Activated CD4-positive, alpha-beta T cell treated with anti-CD3 and anti-CD28 coated beads, Interleukin-2, amount 50 U/mL, for 16 hours (primary cell): ENCODE measurements around the gene ABCA13.
A peak's percentile ranks its signal among the peaks of the same experiment; 100 is the strongest.
"Not testable (repeated sequence)": the region's sequence is repeated elsewhere in the genome, so short reads cannot be mapped to it uniquely, and the experiment has no call there.

Source experiments
- DNase-seq: peaks from one replicate; pipeline ENCODE4 v3.0.0-alpha.2; 2020

The ABCA13 gene

DNA sequence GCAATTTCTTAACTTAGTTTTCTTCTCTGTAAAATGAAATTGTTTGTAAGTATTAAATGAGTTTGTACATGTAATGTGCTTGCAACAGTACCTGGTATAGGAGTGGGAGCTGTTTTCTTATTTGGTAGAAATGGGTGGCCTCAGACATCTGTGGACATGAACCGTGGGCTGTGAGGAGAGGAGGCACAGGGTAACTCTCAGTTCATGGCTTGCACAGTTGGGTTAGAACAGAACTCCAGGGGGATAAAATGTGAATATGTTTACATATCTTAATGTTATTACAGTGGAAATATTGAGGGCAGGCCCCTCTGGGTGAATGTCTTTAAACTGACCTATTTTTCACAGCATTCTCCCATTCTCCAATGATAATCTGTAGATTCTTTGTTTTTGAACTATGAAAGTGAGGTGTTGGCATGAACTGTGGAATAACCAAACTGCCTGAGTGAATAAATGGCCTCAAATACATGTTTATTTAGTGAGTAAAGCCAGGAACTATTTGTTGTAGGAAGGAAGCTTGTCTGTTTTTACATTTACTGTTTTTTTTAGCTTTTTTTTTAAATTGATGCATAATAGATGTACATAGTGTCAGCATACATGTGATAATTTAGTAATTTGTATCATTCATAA, 2.6 kb downstream of the ABCA13 start:
- DNase-seq = no peak

DNA sequence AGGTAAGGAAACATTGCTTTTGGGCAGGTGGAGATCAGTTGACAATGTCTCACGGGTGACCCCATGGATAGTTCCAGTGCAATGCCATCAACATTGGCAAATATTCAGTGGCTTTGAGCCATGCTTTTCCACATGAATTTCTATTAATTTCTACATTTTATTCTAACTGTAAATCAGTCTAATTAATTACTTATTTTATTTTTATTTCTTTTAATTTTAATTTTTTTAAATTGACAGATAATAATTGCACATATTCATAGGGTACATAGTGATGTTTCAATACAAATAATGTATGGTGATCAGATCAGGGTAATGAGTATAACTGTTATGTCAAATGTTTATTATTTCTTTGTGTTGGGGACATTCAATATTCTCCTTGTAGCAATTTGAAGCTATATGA, 3.8 kb downstream of the ABCA13 start:
- DNase-seq = no peak

DNA sequence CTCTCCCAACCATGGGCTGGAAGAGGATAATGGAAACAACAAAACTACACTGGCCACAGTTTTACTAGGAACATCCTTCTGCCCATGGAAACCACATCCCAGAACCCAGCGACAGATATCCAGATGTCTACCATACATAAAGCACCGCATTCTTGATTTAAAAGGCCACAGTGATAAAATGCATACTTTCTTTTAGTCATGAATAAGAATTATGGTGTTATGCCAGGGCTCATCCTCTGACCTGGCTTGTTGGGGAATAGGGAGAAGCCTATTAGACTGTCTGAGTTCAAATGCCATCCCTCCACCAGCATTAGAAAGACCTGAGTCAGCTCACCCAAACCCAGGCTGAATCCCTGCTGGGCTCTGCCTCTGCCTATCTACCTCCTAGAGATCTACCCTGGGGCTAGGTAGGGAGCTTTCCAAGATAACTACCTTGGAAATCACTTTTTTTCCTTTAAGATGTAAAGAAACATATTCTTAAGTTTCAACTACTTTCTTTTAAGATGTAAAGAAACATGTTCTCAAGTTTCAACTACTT, 5.2 kb downstream of the ABCA13 start:
- no peak for DNase-seq

DNA sequence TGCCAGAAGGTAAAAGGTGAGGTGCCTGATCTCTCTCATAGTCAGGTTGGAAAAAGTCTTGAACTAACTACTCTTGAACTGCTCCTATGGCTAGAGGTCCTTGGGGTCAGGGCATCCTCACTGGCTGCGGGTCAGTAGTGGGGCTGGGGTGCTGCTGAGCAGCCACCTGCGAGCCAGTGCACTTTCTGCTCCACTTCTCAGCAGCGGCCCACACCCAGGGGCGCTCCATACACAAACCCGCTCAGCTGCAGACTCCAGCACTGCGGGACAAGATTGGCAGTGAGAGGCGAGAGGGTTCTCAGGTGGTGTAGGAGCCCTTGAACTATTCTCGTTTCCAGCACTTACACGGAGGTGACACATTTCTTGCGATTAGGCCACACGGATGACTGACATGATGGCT, 6.0 kb downstream of the ABCA13 start:
- DNase-seq = no peak

DNA sequence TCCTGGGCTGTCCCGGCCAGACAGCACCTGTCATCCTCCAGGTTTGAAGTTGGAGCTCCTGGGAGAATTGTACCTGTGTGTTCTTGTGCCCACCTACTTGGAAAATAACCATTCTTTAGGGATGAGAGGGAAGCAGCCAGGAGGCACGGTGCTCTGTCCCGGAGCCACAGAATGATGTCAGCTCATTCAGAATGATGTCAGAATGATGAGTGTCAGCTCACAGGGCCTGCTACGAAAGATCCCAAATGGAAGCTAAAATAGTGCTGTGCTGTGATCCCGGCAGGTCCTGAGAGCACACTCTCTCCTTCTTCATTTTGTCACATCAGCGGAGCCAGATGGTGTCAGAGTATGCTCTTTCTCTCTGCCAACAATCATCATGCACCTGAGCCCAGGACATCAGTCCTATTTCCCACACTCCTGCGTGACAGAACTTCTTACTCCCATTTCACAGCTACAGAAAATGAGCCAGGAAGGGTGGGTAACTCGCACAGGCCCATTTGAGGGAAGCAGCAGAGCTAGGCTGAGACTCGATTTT, 8.3 kb downstream of the ABCA13 start:
- DNase-seq = no peak

DNA sequence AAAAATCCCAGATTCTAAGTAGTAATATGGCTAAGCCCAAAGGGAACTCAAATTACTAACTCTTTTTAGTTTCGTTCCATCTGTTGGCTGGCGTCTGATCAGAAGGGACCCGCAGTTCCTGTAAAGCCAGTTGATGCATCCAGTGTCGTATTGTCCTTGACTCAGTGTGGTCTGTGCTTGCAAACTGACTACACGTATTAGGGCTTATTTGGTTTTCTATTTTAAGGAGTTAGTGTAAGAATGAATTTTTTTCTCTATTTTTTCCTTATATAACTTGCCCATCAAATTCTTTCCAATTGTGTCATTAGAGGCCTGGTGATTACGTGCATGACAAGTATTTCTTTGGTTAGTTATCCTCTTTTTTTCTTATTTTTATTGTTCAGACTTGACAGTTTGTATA, 9.7 kb downstream of the ABCA13 start:
- peak; percentile 25 for DNase-seq

DNA sequence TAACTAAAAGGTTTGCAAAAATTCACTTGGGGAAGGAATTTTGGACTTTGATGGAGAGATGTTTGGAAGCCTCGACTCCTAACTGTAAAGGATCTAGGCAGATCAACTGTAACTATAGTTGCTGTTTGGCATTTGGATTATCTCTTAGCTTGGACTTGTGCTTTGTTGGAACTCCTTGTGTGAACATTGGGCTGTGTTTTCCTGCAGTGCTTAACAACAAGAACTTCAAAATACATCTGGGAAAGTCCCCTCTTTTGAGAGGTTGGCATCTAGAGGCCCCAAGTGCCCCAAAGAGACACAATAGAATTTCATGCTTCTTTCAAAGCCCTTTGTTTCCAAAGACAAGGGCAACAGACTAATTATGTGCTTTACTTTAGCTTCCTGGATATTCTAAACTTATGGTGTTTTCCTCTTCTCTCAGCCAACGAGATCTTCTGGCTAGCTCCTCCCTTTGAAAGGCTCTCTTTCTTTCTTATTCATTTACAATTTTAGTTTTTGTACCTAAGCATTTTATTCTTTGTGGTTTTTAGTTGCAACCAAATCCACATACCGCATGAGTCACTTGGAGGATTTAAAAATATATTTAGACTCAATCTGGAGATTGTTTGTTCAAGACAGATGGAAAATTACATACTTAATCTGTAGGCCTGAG, 11.6 kb downstream of the ABCA13 start:
- peak; percentile 21 for DNase-seq

DNA sequence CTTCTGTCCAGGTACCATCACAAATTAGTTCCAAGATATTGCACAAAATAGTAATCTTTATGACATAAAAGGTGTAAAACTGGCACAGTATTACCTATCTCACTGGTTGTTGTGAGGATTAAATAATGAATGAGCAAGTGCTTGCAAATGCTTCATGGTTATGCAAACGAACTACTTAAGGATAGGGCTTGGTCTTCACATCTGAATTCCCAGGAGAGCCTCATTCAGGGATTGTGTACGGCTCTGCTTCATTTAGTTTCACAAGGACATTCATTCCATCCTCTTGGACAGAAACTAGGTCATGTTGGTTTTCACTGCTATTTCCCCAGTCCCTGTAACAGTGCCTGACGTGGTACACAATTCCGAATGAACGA, 12.1 kb downstream of the ABCA13 start:
- no peak for DNase-seq

DNA sequence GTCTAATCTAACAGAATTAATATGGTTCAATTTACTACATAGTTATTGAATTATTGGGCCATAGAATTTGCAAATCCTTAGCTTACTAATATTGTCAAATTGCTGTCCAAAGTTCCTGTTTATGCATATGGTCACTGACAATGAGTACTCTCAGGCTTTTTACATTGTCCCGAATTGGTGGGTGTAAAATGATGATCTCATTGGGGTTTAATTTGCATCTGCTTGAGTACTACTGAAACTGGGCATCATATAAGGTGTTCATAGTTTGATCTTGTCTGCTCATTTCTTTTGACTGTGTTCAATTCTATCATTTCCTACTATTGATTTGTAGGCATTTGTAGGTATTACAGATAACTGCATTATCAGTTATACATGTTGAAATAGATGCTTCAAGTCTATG, 12.7 kb downstream of the ABCA13 start:
- DNase-seq = no peak

DNA sequence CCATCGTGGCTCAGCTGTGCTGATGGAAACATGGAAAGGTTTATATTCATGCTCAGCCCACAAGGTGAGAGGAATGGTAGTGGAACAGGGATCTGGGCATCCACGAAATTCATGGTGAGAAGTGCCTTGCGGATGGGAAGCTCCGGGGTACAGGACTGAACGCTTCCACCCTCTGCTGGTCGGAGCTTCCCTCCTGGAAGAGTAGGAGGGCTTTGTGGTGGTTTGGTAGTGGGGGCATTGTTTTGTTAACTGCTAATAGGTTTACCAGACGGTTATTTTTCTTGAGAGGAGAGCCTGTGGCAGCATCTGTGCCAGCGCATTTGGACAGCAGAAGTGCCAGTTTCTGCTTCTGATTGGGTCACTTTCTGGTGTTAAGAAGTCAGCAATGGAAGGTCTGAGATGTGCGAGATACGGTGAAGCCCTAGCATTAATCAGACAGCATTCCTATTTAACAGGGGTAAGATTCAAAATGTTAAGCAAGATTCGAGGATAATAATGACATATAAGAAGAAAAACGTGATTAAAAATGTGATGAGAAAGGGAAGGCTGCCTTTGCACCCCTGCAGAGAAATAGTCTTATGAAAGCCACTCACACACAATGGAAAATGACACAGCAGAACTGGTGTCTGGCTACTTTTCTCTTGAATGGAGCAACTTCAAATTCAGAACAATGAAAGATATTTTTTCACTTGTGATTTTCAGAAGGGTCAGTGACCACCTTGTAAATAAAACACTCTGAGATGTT, 17.7 kb downstream of the ABCA13 start:
- DNase-seq = no peak

DNA sequence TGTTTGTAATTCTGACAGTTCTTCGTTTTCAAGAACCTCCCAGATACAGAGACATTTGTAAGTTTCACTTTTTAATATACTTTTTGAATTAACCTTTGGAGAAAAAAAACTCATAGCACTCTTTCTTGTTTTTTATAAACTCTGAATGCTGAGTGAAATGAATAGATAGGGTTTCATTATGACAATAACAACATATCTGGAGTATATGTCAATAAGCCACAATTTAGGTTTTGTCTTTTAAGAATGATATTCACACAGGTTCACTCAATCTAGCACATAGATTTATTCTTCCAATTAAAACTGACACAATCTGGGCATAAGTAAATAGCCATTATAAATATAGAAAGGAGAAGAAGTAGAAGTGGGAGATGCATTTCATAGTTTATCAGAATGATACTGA, 21.7 kb downstream of the ABCA13 start:
- DNase-seq = peak; percentile 37

DNA sequence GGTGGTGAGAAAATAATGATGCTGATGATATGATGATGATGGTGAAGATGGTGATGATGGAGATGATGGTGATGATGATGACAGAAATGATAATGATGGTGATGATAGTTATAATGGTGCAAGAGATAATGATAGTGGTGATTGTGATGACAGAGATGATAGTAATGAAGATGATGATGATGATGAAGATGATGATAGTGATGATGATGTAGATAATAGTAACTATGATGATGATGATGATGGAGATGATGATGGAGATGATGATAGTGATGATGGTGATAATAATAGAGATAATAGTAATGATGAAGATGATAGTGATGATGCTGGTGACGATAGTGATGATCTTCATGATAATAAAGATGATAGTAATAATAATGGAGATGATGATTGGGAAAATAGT, 22.2 kb downstream of the ABCA13 start:
- DNase-seq = no peak

DNA sequence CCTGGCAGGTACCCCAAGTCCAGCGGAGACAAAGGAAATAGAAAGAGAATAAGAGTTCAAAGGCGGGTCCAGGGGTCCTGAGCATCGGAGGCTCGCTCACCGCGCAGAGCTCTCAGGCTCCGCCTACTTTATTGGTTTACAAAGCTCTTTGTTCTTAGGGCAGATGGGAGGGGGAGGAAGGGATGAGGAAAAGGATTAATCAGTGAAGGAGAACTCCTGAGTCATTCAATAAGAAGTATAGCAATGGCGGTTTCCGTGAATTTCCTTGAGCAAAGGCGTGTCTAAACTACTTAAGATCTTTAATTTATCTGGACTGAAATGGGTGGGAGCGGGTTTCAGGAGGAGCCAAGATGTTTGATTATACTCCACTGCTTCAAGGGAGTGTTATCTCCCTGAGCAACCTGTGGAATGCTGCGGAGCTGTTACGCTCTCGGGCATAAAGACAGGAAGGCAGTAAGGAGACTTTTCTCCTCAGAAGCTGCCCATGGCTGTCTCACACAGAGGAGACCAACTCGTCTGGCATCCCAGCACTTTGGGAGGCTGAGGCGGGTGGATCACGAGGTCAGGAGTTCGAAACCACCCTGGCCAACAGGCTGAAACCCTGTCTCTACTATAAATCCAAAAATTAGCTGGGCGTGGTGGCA, 29.8 kb downstream of the ABCA13 start:
- not testable (repeated sequence) for DNase-seq

DNA sequence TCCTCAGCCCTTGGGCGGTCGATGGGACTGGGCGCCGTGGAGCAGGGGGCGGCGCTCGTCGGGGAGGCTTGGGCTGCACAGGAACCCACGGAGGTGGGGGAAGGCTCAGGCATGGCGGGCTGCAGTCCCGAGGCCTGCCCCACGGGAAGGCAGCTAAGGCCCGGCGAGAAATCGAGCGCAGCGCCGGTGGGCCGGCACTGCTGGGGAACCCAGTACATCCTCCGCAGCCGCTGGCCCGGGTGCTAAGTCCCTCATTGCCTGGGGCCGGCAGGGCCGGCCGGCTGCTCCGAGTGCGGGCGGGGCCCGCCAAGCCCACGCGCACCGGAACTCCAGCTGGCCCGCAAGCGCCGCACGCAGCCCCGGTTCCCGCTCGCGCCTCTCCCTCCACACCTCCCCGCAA, 31.7 kb downstream of the ABCA13 start:
- DNase-seq = not testable (repeated sequence)

DNA sequence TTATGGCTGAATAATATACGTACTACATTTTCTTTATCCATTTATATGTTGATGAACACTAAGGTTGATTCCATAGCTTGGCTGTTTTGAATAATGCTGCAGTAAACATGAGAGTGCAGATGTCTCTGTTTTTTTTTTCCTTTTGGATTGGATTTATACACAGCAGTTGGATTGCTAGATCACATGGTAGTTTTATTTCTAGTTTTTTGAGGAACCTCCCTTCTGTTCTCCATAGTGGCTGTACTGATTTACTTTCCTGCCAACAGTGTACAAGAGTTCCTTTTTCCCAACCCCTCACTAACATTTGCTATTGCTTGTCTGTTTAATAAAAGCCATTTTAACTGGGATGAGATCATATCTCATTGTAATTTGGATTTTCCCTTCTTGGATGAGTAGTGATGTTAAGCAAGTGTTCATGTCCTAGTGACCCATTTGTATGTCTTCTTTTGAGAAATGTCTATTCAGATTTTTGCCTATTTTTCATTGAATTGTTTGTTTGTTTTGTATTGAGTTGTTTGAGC, 36.0 kb downstream of the ABCA13 start:
- DNase-seq = no peak

DNA sequence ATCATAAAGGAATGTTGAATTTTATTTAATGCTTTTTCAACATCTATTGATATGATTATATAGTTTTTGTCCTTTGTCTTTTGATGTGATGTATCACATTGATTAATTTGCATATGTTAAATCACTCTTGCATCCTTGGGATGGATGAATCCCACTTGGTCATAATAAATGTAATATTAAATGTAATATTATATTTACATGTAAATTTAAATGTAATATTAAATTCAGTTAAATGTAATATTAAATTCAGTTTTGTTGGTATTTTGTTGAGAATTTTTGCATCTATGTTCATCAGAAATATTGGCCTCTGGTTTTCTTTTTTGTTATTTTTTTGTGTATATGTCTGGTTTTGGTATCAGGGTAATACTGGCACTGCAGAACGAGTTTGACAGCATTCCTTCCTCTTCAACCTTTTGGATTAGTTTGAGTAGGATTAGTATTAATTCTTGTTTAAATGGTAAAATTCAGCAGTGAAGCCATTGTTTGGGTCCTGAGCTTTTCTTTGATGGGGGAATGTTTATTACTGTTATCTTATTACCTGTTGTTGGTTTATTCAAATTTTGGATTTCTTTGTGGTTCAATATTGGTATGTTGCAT, 37.8 kb downstream of the ABCA13 start:
- no peak for DNase-seq

DNA sequence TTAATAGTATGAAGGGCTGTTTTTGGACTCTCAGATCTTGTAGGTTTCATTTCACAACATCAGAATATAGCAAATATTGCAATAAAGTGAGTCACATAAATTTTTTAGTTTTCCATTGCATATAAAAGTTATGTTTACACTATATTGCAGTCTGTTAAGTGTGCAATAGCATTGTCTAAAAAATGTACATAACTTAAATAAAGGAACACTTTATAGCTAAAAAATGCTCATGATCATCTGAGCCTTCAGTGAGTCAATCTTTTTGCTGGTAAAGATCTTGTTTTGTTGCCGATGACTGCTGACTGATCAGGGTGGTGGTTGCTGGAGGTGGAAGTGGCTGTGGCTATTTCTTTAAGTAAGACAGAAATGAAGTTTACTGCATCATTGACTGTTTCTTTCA, 42.0 kb downstream of the ABCA13 start:
- no peak for DNase-seq

DNA sequence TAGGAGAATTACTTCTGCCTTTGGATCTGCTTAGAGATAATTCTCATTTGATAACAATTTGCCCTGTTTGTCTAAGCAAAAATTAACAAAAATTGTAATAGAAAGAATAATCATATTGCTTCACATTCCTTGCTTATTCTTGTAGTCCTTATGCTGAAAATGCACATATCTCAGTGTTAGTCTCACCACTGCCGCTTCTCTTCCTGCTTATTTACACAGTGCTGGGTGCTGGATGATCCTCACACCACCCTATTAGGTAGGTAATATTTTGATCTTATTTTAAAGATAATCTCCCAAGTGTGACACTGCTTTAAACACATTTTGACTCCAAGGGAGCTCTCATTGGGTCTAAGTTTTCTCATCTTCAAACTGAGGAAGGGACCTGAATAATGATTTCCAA, 46.0 kb downstream of the ABCA13 start:
- no peak for DNase-seq

DNA sequence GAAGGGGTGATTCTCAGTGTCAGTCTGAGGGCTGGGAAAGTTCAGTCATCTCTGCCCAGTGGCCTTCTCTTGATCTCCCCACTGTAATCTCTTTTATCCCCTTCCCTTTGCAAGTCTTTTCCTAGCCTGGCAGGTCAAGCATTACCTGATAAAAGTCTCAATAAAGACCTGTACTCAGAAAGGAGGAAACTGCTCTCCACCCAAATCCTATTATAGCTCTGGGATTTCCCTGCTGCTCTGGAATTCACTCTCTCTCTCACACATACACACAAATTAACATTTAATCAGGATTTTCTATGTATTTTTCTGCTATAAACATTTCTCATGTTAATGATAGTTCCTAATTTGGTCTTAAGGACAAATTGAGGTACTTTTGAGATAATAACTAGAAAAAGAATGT, 46.5 kb downstream of the ABCA13 start:
- no peak for DNase-seq

DNA sequence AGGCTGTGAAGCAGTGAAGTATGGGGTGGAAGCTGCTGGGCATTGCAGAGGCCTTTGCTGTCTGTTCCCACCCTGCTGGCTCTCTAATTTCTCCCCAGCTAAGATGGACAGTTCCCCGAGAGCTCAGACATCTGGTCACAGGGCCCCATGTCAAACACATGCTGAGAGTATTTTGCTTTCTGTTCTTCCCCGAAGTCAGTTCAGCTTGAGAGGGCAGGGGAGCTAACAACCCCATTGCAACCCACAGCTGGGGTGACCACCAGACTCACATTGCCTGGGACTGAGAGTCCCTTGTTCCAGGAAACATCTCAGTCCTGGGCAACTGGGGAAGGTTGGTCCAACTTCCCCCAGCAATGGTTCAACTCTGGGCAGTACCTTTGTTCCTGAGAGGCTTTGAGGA, 52.8 kb downstream of the ABCA13 start:
- no peak for DNase-seq

DNA sequence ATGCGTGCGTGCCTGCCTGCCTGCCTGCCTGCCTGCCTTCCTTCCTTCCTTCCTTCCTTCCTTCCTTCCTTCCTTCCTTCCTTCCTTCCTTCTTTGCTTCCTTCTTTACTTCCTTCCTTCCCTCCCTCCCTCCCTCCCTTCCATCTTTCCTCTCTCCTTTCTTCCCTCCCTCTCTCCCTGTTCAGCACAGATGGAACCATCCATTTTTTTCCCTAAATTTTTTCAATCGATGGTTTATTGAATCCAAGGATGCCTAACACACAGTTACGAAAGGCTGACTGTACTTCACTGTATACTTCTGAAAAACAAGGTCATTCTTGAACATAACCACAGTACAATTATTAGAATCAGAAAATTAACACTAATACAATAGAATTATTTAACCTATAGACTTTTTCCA, 53.8 kb downstream of the ABCA13 start:
- DNase-seq = no peak

DNA sequence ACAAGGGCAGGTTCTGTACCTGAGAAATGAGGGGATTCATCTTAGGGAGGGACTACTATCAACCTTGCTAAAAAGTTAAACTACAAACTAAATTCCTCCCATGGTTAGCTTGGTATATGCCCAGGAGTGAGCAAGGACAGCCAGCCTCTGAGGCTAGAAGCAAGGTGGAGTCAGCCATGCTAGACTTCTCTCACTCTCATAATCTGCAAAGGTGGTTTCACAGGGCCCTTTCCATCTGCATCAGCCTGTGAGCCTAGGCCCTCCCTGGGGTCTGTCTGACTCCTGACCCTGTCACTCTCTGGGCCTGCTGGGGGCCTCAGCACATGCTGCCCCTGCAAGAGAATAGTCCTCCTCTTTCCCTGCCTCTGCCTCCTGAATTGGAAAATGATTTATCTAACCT, 66.1 kb downstream of the ABCA13 start:
- DNase-seq = no peak

DNA sequence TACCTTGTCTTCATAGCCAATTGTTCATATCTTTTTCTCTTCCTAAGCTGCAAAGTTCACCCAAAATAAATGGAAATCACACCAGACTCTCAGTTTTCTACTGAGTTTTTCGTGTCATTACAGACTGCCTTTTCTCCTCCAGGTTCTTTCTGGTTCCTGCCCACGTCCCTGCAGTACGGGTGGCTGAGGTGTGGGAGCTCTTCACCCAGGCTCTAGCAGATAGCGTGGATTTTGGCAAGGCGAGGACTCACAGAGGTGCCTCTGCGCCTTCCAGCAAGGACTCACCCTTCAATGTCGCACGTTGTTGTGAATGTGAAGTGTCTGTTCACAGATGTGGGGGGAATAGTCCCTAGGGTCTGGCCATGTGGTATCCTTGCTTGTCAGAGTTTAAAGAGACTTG, 71.6 kb downstream of the ABCA13 start:
- no peak for DNase-seq
